NCI-H1105 (cell line): Measurements from ENCODE around the gene GGT1.
"Not testable (repeated sequence)": the region's sequence is repeated elsewhere in the genome, so short reads cannot be mapped to it uniquely, and the experiment has no call there.

Experiments
- DNase-seq: peaks from one replicate; lab custom pipeline; 2025; lab: John Stamatoyannopoulos, UW

GGT1 gene

DNA sequence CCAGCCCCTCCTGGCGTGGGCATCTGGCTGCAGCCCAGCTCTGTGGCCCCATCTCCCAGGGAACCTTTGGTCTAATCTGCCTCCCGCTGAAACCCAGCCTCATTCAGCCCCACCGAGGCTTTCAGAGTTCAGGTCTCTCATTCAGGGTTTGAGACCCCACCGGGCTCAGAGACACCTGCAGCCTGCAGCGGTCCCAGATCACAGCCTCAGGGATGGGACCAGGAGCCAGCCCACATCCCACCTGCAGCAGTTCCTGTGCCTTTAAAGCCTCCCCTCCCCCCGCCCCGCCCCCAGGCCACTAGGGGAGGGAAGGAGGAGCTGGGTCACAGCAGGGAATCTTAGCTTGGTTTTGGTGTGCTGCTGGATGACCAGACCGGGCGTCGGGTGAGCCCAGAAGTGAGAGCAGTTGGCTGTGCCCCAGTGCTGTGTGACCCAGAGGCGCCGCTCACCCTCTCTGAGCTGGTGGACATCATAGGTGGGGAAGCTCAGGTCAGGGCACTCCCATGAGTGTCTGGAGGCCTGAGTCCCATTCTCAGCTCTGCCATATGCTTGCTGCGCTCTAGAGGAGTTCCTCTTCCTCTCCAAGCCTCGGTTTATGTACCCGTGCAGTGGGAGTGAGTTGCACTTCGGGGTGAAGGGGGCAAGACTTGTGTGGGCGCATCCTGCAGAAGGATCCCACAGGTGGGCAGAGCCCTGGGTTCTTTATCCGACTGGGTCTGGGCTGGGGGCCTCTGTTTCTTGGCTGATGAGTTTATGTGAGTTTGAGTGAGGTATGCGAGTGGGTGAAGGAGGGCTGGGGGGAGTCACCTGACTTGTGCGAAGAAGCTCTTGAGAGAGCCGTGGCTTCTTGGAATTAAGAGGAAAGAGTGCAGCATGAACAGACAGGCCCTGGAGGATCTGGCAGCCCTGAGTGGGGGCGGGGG, at the start of gene GGT1:
Gene GGT1 (plus strand): TSS at position 347 of the 923 bp plus-strand sequence. CDS start 7,889 bp downstream, outside the sequence.
- not testable (repeated sequence) for DNase-seq

DNA sequence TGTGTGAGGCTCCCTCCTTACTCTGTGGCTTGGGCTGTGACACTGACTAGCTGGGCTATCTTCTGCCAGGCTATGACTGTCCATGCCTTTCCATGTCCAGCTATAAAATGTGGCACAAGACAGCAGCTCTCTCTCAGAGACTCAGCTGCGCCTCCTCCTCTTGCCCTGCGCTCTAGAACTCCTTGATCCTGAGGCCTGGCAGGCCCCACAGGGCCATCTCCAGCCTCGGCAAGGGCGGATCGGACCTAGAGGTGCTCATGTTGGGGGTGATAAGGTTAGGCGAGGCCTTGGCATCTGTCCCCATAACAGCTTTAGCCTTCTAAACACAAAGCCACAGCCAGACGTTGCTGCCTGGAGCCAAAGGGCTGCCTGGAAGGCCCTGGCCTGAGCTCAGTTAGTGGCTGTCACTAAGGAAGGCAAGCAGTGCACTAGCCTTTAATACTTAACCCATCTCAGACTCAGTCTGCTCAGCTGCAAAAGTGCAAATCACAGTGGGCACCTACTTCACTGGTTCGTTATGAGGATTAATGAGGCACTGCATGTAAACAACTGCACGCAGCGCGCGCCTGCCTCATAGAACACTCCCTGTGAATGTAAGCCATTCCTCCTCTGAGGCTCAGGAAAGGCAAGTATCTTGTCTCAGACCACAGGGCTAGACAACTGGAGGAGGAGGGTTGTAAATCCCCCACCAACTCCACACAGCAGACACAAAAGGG, 49.2 kb upstream of the GGT1 start:
- no peak for DNase-seq

DNA sequence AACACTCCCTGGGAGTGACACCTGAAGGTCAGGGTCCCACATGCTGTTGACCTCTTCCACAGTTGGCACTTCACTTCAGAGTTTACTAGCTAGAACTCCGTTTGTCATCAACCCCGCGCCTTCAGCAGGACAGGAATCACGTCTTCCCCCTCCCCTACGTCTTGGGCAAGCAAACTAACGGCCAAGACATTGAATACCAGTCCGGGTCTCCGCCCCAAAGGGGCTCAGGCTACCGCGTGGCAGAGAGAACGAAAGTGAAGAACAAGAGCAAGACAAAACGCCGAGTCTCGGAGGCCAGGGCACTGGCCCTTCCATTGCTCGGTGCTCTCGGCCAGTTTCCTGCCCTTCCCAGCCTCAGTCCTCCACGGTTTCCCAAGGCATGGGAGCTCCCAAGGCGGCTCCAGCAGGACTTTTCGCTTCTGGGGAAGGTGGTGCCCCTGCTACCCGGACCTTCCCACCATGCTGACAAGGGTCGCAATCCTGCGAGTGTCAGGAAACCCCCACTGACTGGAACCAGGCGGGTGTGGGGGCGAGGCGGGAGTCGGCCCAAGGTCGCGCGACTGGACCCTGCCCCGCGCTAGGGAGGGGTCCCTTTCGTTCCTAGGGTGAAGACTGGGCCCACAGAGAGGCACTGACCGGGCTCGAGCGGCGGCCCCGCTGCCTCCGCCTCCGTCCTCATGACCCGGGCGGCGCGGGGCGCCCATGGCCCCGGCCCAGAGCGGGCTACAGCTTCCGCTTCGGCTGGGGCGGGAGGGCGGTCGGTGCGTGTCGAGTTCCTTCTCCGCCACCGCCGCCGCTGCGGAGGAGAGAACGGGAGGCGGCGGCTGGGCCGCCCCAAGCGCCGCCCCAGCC, 48.5 kb upstream of the GGT1 start, which contains the start of gene GUCD1:
Gene GUCD1 (minus strand): TSS at position 826 of the 852 bp plus-strand sequence. CDS start 147 bp downstream, at position 679.
- no peak for DNase-seq

DNA sequence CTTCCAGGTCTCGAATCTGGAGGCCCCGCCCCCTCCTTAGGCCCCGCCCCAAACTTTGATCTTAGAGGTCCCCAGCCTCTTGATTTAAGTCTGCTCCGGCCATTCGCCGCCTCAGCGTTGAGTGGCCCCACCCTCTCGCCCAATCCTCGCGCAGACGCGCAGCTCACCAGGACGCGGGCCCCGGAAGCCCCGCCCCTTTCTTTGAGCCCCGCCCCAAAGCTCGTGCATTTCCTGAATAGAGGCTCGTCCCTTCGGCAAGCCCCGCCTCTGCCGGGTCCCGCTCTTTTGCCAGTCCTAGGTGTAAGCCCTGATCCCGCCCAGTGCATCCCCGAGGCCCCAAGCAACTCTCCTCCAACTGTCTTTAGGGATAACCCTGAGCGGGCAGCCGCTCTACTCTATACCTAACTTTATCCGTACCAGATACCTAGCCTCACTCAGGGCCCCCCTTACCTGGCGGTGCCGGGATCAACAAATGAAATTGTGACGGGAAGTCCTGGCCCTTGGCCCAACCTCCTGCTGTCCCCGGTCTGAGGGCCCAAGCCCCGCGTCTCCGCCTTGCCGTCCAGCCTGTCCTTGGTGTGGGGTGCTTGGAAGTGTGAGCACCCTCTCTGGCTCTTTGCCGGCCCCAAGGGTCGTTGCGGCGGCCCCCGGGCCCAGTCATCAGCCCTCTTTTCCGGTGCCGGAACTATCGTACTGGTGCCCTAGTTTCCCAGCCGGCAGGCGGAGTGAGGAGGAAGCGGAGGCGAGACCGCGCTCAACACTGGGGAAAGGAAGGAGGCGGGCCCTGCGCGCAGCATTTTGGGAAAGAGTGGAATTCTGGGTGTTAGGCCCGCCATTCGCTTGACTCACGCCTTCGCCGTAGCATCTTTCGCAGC, 47.6 kb upstream of the GGT1 start, which contains the start of gene SNRPD3:
Gene SNRPD3 (plus strand): TSS at position 835 of the 875 bp plus-strand sequence. CDS start 1,676 bp downstream, outside the sequence.
- DNase-seq = peak; percentile 97

DNA sequence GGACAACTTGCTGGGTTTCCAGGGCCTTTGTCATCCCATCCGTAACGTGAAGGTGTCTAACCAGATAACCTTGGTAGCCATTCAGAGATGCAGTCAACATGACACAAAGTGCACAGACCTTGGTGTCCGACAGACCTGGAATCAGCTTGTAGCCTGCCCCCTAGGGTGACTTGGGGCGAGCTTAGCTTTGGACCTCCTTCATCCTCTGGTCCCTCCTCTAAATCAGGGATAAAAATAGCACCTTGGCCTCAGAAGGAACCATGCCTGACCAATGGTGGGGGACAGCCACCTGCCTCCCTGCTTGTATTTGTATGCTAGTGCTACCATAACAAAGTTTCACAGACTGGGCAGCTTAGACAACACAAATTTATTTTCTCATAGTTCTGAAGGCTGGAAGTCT, 43.5 kb upstream of the GGT1 start:
- no peak for DNase-seq

DNA sequence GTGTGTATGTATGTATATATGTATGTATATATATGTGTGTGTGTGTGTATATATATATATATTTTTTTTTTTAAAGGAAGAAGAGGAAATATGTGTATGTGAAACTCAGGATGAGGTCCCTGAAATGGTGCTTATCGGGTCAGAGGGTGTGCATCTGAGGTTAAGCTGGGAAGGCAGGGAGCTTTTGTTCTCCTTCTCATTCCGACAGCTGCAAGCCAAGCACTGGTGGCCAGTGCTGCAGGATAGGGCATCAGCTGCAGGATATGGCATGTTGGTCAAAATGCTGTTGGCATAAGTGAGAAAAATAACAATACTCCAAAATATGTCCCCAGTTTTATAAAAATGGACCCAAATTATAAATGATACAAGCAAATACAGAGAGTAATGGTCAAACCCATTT, 39.7 kb upstream of the GGT1 start:
- DNase-seq = no peak

DNA sequence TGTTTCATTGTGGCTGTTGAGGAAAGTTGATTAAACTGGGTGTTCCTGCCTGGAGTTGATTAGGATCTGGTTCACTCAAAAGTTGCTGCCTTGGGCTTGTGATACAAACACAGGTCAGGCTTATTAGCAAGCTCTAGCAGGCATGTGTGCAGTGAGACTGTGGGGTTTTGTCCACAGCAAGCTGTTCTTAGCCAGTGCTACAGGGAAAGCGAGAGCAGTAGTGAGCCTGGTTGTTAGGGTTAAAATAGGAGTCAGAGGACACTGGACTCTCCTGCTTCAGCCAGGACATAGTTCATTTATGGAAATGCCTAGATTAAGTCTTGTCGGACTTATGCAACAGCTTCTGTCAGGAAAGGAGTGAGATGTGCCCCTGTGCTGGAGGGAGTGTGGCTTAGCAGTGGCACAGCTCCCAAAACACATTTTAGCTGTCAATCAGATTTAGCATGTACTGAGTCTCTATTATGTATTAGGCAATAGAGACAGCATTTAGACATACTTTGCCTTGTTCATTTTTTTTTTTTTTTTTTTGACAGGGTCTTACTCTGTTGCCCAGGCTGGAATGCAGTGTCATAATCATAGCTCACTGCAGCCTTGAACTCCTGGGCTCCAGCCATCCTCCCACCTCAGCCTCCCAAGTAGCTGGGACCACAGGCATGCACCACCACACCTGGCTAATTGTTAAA, 38.5 kb upstream of the GGT1 start:
- no peak for DNase-seq

DNA sequence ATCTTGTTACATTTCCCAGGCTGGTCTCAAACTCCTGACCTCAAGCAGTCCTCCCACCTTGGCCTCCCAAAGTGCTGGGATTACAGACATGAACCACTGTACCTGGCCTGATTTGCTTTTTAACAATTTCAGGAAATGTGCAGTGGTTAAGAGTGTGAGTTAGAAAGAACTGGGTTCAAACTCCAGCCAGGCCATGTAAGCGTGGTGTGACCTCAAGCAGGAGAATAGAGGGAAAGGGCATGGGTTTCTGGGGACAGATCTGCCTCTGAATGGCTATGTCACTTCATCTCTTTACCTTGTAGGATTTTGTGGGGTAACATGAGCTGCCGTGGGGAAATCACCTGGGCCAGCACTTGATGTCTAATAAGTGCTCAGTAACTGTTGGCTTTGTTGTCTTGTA, 37.9 kb upstream of the GGT1 start:
- DNase-seq = no peak

DNA sequence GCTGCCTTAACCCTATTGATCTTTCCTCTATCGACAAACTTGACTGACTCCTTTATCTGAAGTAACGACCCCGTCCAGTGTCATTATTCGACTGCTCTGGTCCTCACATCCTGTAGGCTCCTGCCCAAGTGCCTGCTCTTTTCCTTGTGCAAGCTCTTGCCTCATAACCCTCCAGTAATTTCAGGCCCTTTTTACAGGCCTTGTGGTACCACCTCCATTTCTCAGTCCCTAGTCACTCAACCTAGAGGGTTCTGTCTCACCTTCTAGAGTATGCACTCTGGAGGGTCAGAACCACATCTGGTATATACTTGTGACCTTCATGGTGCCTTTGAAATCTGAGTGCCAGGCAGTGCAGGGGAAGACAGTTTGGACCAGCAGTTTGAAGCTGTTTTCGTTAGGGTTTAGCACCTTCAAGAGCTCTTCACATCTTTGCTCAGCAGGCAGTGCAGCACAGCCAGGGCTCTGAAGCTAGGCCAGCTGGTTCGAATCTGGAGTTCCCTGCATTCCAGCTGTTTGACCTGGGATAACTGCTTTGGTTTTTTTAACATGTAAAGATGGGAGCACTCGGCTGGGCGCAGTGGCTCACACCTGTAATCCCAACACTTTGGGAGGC, 36.0 kb upstream of the GGT1 start:
- DNase-seq = no peak

DNA sequence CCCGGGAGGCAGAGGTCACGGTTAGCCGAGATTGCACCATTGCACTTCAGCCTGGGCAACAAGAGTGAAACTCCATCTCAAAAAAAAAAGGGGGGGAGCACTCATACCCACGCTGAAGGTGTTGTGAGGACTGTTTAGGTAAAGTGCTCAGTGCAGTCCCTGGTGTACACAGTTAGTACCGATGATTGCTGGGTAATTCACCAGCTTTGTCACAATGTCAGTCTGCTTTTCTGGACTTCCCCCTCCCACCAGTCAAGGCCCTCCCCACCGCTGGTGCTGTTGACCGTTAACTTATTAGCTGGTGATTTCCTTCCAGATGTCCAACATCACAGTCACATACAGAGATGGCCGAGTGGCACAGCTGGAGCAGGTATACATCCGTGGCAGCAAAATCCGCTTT, 35.3 kb upstream of the GGT1 start:
- no peak for DNase-seq

DNA sequence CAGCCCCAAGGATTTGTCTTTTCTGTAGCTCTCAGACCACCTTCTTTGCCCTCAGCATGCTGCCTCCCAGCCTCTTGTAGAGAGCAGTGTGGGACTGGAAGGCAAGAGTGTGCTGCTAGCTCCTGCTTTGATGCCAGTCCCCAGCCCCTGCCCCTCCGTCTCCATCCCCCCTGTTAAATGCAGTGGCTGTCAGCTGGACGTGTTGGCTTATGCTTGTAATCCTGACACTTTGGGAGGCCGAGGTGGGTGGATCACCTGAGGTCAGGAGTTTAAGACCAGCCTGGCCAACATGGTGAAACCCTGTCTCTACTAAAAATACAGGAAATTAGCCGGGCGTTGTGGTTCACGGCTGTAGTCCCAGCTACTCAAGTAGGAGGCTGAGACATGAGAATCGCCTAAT, 31.7 kb upstream of the GGT1 start:
- no peak for DNase-seq

DNA sequence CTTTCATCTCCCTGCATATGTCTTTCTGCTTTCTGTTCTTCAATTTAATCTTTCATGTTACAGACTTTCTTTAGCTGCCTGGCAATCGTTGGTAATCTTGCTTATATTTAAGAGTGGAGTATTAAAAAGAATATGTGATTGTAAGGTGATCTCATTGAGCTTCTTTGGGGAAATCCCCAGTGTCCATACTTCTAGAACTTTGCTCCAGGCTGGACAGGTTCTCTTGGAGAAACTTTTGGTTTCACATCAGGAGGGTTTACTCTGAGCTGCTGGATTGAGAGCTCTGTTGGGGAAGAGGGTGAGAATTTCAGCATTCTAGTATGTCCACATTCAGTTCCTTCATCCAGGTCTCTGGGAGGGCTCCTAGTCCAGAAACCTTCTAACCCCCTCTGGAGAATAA, 26.2 kb upstream of the GGT1 start:
- DNase-seq = no peak

DNA sequence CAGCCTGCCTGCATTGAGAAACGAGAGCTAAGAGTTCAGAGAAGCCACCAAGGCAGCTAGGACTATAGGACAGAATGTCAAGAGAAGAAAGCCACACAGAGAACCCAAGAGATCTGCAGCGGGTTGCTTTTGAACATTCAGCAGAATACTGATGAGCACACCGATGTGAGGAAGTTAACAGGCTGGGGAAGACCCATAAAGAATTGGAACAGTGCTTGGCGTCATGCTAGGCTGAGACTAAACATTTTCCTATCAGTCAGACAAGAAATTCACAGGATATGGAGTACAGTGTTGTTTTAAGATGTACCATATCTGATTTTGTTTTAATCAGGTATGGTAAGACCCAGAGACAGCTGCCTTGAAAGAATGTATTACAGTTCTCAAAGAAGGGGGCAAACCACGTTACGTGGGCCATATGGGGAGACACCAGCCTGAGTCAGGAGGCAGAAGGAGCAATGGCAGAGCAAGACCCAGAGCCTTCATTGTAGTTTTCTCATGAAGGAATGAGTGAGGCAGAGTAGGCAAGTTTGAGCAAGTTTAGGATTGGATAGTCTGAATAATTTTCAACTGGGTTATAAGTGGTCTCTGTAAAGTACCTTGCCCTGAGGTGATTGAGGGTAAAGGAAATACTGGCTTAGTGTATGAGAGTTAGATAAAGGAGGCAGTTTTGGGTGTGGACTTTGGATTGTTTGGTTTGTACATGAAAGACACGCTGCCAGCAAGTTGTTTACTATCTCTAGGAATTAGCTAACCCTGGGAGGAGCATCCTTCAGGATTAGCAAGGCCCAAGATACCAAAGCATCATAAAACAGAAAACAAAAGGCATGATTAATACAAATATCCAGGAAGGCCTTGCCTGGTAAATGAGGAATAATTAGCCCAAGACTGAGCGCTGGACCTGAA, 24.4 kb upstream of the GGT1 start:
- no peak for DNase-seq

DNA sequence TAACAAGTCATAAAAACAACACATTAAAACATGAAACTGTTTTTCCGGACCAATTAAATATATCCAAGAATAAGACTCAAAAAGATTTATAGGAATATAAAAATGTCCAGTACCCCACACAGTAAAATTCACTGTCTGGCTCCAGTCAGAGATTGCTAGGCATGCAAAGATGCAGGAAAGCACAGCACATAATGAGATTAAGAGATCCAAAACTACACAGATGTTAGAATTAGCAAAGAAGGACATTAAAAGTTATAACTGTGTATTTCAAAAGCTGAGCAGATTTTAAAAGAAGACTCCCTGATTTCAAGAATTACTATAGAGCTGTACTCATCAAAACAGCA, 23.8 kb upstream of the GGT1 start:
- DNase-seq = no peak

DNA sequence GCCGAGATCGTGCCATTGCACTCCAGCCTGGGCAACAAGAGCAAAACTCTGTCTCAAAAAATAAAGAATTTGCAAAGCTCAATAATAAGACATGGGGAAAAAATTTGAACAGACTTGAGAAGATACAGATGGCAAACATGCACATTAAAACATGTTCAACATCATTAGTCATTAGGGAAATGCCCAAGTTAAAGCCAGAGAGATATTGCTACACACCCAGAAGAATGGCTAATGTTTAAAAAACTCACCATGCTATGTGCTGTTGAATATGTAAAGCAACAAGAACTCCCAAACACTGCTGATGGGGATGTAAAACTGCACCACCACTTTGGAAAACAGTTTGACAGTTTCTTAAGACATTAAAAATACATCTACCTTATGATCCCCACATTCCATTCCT, 22.7 kb upstream of the GGT1 start:
- no peak for DNase-seq

DNA sequence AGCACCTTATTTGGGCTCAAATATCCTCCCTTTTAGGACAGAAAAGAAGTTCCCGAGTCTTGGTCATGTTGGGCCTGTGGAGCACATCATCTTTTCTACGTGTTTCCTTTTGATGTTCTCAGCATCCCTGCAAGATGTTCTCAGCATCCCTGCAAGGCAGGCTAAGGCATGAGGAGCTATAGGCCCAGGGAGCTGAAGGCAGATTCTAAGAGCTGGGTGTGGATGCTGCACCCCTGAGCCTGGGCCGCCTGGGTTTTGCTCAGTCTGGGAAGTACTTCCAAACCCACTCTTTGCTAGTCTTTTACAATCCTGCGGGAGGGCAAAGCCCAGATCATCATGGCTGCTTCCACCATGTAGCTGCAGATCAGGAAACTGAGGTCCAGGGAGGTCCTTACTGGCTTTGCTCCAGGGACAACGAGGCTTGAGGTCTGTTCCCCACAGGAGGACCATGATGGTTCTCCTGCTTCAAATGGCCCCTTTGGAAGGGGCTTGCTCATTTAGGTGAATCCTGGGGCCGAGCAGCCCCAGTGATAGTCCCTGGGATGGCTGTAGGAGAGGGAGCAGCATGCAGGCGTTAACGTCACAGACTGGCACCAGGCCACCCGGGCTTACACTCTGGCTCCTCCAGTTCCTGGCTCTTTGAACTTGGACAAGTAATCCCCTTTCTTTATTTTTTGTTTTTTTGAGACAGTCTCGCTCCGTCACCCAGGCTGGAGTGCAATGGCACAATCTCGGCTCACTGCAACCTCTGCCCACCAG, 20.8 kb upstream of the GGT1 start:
- no peak for DNase-seq

DNA sequence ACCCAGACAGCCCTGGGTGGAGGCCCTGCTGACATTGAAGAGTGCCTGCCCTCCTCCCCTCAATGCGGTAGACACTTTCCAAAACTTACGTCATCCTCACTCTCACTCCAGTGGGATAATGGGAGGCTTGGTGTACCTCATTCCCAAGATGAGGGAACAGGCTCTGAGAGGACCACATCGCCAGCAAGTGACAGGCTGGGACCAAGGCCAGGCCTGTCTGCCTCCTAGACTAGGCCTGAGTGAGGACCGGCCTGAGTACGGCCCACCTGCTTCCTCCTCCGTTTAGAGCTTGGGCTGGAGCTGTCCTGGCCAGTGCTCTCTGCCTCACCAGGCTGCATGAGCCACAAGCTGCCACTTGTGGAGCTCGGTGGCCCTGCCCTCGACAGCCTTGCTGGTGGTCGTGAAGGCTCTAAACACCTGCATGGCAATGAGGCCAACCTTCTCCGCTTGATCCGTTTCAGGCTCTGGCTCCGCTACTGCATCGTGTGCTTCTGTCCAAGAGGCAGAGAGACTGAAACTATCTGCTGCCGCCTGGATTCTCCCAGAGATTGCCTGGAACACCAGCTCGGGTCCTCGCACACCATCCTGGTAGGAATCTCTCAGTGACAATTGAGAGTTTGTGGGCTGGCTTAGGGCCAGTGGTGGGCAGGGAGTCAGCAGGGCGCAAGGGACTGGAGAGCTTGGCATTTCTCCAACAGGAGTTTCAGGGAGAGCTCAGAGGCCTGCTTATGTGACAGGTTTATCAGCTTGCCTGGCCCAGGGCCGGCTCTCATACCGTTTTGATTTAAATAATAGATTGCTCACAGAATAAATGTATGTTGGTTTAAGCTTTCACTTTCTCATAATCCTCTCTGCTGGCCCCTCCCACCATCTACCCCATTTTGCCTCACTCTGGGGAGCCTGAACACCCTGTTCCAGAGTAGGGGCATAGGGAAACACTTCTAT, 19.5 kb upstream of the GGT1 start:
- peak; percentile 94 for DNase-seq
